NB4 (cell line): Measurements from ENCODE around the gene AOC3.

Source experiments
- DNase-seq: peaks from one replicate; pipeline ENCODE4 v3.0.0; 2010; ENCODE audit warnings: low read depth
- H3K4me3 ChIP-seq: one replicate; pipeline ENCODE4 v1.5.1; 2011; ENCODE audit warnings: mild to moderate bottlenecking, low read depth, low read length, moderate library complexity
- CTCF ChIP-seq: IDR thresholded peaks from one replicate; pipeline ENCODE4 v1.5.1; 2012; ENCODE audit warnings: low read depth, low read length
- MAX ChIP-seq: IDR thresholded peaks from 2 replicates; pipeline ENCODE4 v1.6.1; 2011; ENCODE audit warnings: low read depth, low read length
- MYC ChIP-seq: IDR thresholded peaks from 2 replicates; pipeline ENCODE4 v1.6.1; 2011; ENCODE audit warnings: low read depth, low read length
- POLR2A ChIP-seq: IDR thresholded peaks from 2 replicates; pipeline ENCODE4 v1.6.1; 2011; ENCODE audit warnings: mild to moderate bottlenecking; ENCODE audit not compliant: insufficient read length; ENCODE audit errors: extremely low read depth

AOC3 gene

GRCh38 chr17:42830971-42831370 lies 20.0 kb upstream of the AOC3 start:
- no peak for TF ChIP-seq CTCF
- TF ChIP-seq MYC, result no peak
- no peak for TF ChIP-seq MAX
- no peak for TF ChIP-seq POLR2A
- H3K4me3 ChIP-seq, result no peak overlapping the region
- DNase-seq, result no peak

- peak overlapping the region; percentile 99 for H3K4me3 ChIP-seq
- no peak for TF ChIP-seq POLR2A
- DNase-seq, result no peak
Observed at GRCh38 chr17:42832213-42832933, 18.6 kb upstream of the AOC3 start.

GRCh38 chr17:42832934-42833766 lies 17.8 kb upstream of the AOC3 start, which contains the start of gene PSME3:
TSS of gene PSME3 (plus strand) at chr17:42833397. CDS start at chr17:42833632, 235 bp downstream.
- H3K4me3 ChIP-seq, result peak within 1 kb of the TSS; percentile 99
- TF ChIP-seq CTCF (no peak), MYC (peak; percentile 98), MAX (peak; percentile 97), POLR2A (peak; percentile 88)
- peak; percentile 93 for DNase-seq

- no peak for DNase-seq
- peak overlapping the region; percentile 99 for H3K4me3 ChIP-seq
- TF ChIP-seq MYC (no peak), CTCF (no peak), POLR2A (no peak)
Observed at GRCh38 chr17:42833767-42834422, 17.1 kb upstream of the AOC3 start.

GRCh38 chr17:42835732-42836131 lies 15.3 kb upstream of the AOC3 start:
- no peak for DNase-seq
- no peak for TF ChIP-seq CTCF
- TF ChIP-seq POLR2A, result no peak
- no peak for TF ChIP-seq MAX
- no peak for TF ChIP-seq MYC
- no peak overlapping the region for H3K4me3 ChIP-seq

GRCh38 chr17:42841975-42842685 lies 8.9 kb upstream of the AOC3 start:
- no peak for TF ChIP-seq MYC
- TF ChIP-seq POLR2A, result no peak
- TF ChIP-seq CTCF, result no peak
- TF ChIP-seq MAX, result no peak
- no peak for DNase-seq
- H3K4me3 ChIP-seq, result no peak overlapping the region
